IMR-90 (cell line): ENCODE data around the gene RECQL5. TPM values are rescaled to one million over a fixed set of nuclear protein-coding genes. Genes with fewer than 3 reads are reported as not detected.

Experiments used
- ATAC-seq: fragments of 200-7000 bp; cut with Tn5 transposase; 2 replicates; pipeline ENCODE4 v1.9.1; 2020; ENCODE audit warnings: low read depth, mild to moderate bottlenecking, moderate library complexity
- BruUV-seq: library from RNA; stranded (reverse); fragments of 400-500 nt; replicated peaks from 2 replicates; lab custom pipeline; 2021; lab: Mats Ljungman, UMichigan
- CTCF ChIA-PET: fragments of 300-600 bp; formaldehyde crosslinking; extraction: SDS; loops from one replicate; lab custom pipeline; 2021; ENCODE audit warnings: antibody characterized with exemption; lab: Yijun Ruan, JAX
- POLR2A ChIA-PET: fragments of 300-600 bp; sonication (Branson Sonifier 250); formaldehyde crosslinking; loops from one replicate; lab custom pipeline; 2022; ENCODE audit warnings: antibody characterized with exemption; ENCODE audit not compliant: unreplicated experiment; lab: Charles Lee
- DNase-seq: peaks from one replicate; pipeline ENCODE4 v3.0.0; 2013
- H2AFZ ChIP-seq: replicated peaks from 2 replicates; pipeline ENCODE3; 2013; ENCODE audit warnings: low read length, mild to moderate bottlenecking; ENCODE audit not compliant: poor library complexity
- H2AK5ac ChIP-seq: 2 replicates; pipeline ENCODE4 v1.6.1; 2013; ENCODE audit warnings: low read depth, low read length, inconsistent platforms
- H2AK9ac ChIP-seq: replicated peaks from 2 replicates; pipeline ENCODE3; 2013; ENCODE audit warnings: mild to moderate bottlenecking, low read depth, low read length, moderate library complexity; ENCODE audit not compliant: poor library complexity
- H2BK120ac ChIP-seq: 2 replicates; pipeline ENCODE4 v1.6.1; 2013; ENCODE audit warnings: low read depth, low read length, inconsistent platforms
- H2BK15ac ChIP-seq: 3 replicates; pipeline ENCODE4 v1.6.1; 2013; ENCODE audit warnings: low read depth, low read length, inconsistent platforms
- H2BK20ac ChIP-seq: 2 replicates; pipeline ENCODE4 v1.6.1; 2013; ENCODE audit warnings: low read depth, mild to moderate bottlenecking, inconsistent platforms, low read length, moderate library complexity
- H2BK5ac ChIP-seq: 2 replicates; pipeline ENCODE4 v1.6.1; 2013; ENCODE audit warnings: mild to moderate bottlenecking, low read depth, low read length, inconsistent platforms; ENCODE audit not compliant: poor library complexity, severe bottlenecking
- H3K14ac ChIP-seq: replicated peaks from 2 replicates; pipeline ENCODE4 v1.6.1; 2013; ENCODE audit warnings: low read depth, low read length, inconsistent platforms
- H3K18ac ChIP-seq: 2 replicates; pipeline ENCODE4 v1.6.1; 2013; ENCODE audit warnings: low read depth, low read length, control low read depth
- H3K23ac ChIP-seq: 2 replicates; pipeline ENCODE4 v1.6.1; 2013; ENCODE audit warnings: low read depth, low read length, inconsistent platforms
- H3K27ac ChIP-seq: 2 replicates; pipeline ENCODE4 v1.5.1; 2013; ENCODE audit warnings: mild to moderate bottlenecking, control low read depth, low read length; ENCODE audit not compliant: insufficient read depth
- H3K27me3 ChIP-seq: 2 replicates; pipeline ENCODE4 v1.6.1; 2013; ENCODE audit warnings: low read length; ENCODE audit not compliant: control insufficient read depth, insufficient read depth
- H3K36me3 ChIP-seq: 2 replicates; pipeline ENCODE4 v1.6.1; 2013; ENCODE audit warnings: low read length, mixed read lengths; ENCODE audit not compliant: control insufficient read depth, insufficient read depth
- H3K4ac ChIP-seq: 2 replicates; pipeline ENCODE4 v1.6.1; 2013; ENCODE audit warnings: low read depth, low read length, inconsistent platforms
- H3K4me1 ChIP-seq: 2 replicates; pipeline ENCODE4 v1.6.1; 2013; ENCODE audit warnings: low read length, mixed read lengths; ENCODE audit not compliant: control insufficient read depth, insufficient read depth
- H3K4me2 ChIP-seq: 2 replicates; pipeline ENCODE4 v1.6.1; 2013; ENCODE audit warnings: low read depth, mild to moderate bottlenecking, control low read depth, low read length, moderate library complexity
- H3K4me3 ChIP-seq: 2 replicates; pipeline ENCODE4 v1.5.1; 2013; ENCODE audit warnings: low read depth, mild to moderate bottlenecking, control low read depth, low read length, moderate library complexity; ENCODE audit not compliant: insufficient read depth
- H3K56ac ChIP-seq: 2 replicates; pipeline ENCODE4 v1.6.1; 2013; ENCODE audit warnings: low read length, inconsistent platforms; ENCODE audit not compliant: insufficient read depth; ENCODE audit errors: extremely low read depth
- H3K79me1 ChIP-seq, 2 experiments: 2 replicates each; pipeline ENCODE4 v1.6.1; 2013; ENCODE audit warnings: low read length in 2 of 2, inconsistent platforms in 1 of 2, low read depth in 1 of 2
- H3K9ac ChIP-seq: 2 replicates; pipeline ENCODE4 v1.6.1; 2013; ENCODE audit warnings: low read depth, low read length, control low read depth
- H3K9me1 ChIP-seq: 2 replicates; pipeline ENCODE4 v1.6.1; 2013; ENCODE audit warnings: low read length, inconsistent platforms; ENCODE audit not compliant: insufficient read depth
- H3K9me3 ChIP-seq: 2 replicates; pipeline ENCODE4 v1.6.1; 2013; ENCODE audit warnings: low read length; ENCODE audit not compliant: control insufficient read depth, insufficient read depth
- H4K20me1 ChIP-seq: 2 replicates; pipeline ENCODE4 v1.6.1; 2013; ENCODE audit warnings: low read length, inconsistent platforms; ENCODE audit not compliant: insufficient read depth
- H4K5ac ChIP-seq: 2 replicates; pipeline ENCODE4 v1.6.1; 2013; ENCODE audit warnings: mild to moderate bottlenecking, low read depth, low read length, control low read depth
- H4K8ac ChIP-seq, 2 experiments: 2 replicates each; pipeline ENCODE4 v1.6.1; 2013; ENCODE audit warnings: low read depth in 2 of 2, low read length in 2 of 2, control low read depth in 1 of 2, inconsistent platforms in 1 of 2
- H4K91ac ChIP-seq: 2 replicates; pipeline ENCODE4 v1.6.1; 2013; ENCODE audit warnings: low read depth, low read length, inconsistent platforms; ENCODE audit not compliant: insufficient read depth
- CHD1 ChIP-seq: IDR thresholded peaks from 2 replicates; pipeline ENCODE4 v1.6.1; 2012; ENCODE audit warnings: low read depth, low read length, improper control_type of control experiment
- CTCF ChIP-seq: conservative IDR thresholded peaks from 2 replicates; pipeline ENCODE4 v1.5.1; 2012; ENCODE audit warnings: mild to moderate bottlenecking, low read depth, low read length, improper control_type of control experiment
- MAFK ChIP-seq: IDR thresholded peaks from 2 replicates; pipeline ENCODE4 v1.6.1; 2012; ENCODE audit warnings: low read depth, low read length, improper control_type of control experiment
- MAZ ChIP-seq: IDR thresholded peaks from 2 replicates; pipeline ENCODE4 v1.6.1; 2012; ENCODE audit warnings: low read depth, mild to moderate bottlenecking, low read length, improper control_type of control experiment, moderate library complexity, borderline replicate concordance
- NFE2L2 ChIP-seq: fragments of 150-350 bp; IDR thresholded peaks from 2 replicates; pipeline ENCODE4 v1.6.1; 2016; ENCODE audit warnings: low read depth, mild to moderate bottlenecking, low read length
- RAD21 ChIP-seq: IDR thresholded peaks from 2 replicates; pipeline ENCODE4 v1.6.1; 2012; ENCODE audit warnings: low read length, improper control_type of control experiment
- RFX5 ChIP-seq: IDR thresholded peaks from 2 replicates; pipeline ENCODE4 v1.8.0; 2012; ENCODE audit warnings: low read depth, mild to moderate bottlenecking, low read length, moderate library complexity
- SMC3 ChIP-seq: fragments of 150-350 bp; IDR thresholded peaks from 2 replicates; pipeline ENCODE4 v1.6.1; 2016; ENCODE audit warnings: low read depth, mild to moderate bottlenecking, antibody characterized with exemption, low read length, moderate library complexity
- WGBS, 2 experiments: methylation state at CpG; one replicate each; pipeline versions ENCODE4 v1.1.5 to v1.1.7; 2013; ENCODE audit warnings: missing lambda C conversion rate in 2 of 2; ENCODE audit not compliant: insufficient read length in 1 of 2; ENCODE audit errors: extremely low coverage in 2 of 2; 5-methylcytosine and 5-hydroxymethylcytosine counted together
- dilution Hi-C: fragments of 300-500 bp; cut with HindIII; formaldehyde crosslinking; loops from one replicate; pipeline ENCODE4 v1.14.3; 2018; ENCODE audit warnings: low sequenced_read_pairs; ENCODE audit not compliant: unreplicated experiment
- in situ Hi-C: fragments of 300-500 bp; cut with MboI; formaldehyde crosslinking; loops from 3 replicates; pipeline ENCODE4 v1.14.3; 2019; ENCODE audit warnings: low sequenced_read_pairs, inconsistent platforms, mixed read lengths
- intact Hi-C: fragments of 100-400 bp; cut with micrococcal nuclease; formaldehyde crosslinking; loops from 2 replicates; pipeline ENCODE4 v1.10.0; 2022
- polyA plus RNA-seq, 3 experiments: library from polyadenylated mRNA; depleted of rRNA; stranded (reverse); fragments of >200 nt; gene quantifications; 2 replicates each; pipeline ENCODE4 v1.2.3, GENCODE V29; 2012; ENCODE audit warnings: low replicate concordance in 1 of 3
- total RNA-seq: library from RNA; depleted of rRNA; stranded (reverse); fragments of >200 nt; gene quantifications from 2 replicates; pipeline ENCODE4 v1.2.3, GENCODE V29; 2012

The RECQL5 gene
- total and polyA plus RNA-seq, 2 of the 4 experiments (the other 2 are of a cell fraction), result 7.3 to 23.7 TPM

GRCh38 chr17:75589012-75589918 lies 77.7 kb downstream of the RECQL5 start:
- WGBS, 2 experiments, result 7% methylated on average over 16 of the region's 100 CpGs; no CpG with 5 or more reads in 1 of the 2 experiments
- no TSS peak for BruUV-seq
- Histone ChIP-seq H2AFZ (peak overlapping the region; percentile 99), H3K4me2 (peak overlapping the region; percentile 72), H2BK5ac (no peak overlapping the region), H3K9me3 (peaks cover 2% of the 10 kb centered on the region; the same call in 1 of the 2 replicates), H3K9me1 (no peaks in the 10 kb centered on the region), H3K56ac (no peak overlapping the region), H3K18ac (peak overlapping the region; percentile 8; the same call in 1 of the 2 replicates), H3K27me3 (peaks cover 29% of the 10 kb centered on the region), H3K79me1 (no peaks in the 10 kb centered on the region), H3K14ac (peak overlapping the region; percentile 89), H2AK5ac (peak overlapping the region; percentile 50), H4K20me1 (no peaks in the 10 kb centered on the region; the same call in 1 of the 2 replicates), H2AK9ac (peak overlapping the region; percentile 95), H3K27ac (peak overlapping the region; percentile 20; the same call in 1 of the 2 replicates), H3K4ac (peak overlapping the region; percentile 86), H2BK20ac (no peak overlapping the region), H3K9ac (peak overlapping the region; percentile 67), H2BK15ac (no peak overlapping the region; the same call in 2 of the 3 replicates), H3K23ac (peak overlapping the region; percentile 66; the same call in 1 of the 2 replicates), H2BK120ac (peak overlapping the region; percentile 64; the same call in 1 of the 2 replicates), H4K5ac (peak overlapping the region; percentile 89), H4K91ac (peak overlapping the region; percentile 46), H3K4me3 (peak overlapping the region; percentile 59), H3K36me3 (no peaks in the 10 kb centered on the region), H3K4me1 (no peaks in the 10 kb centered on the region), H4K8ac (peak overlapping the region; percentile 89 to 95)
- dilution Hi-C loops, result no loop called here
- CTCF ChIA-PET, result no interaction called here
- TF ChIP-seq MAZ (peak; percentile 83), RAD21 (peak; percentile 32), SMC3 (peak; percentile 29; the same call in 1 of the 2 replicates), CHD1 (no peak), NFE2L2 (no peak), MAFK (no peak), RFX5 (no peak), CTCF (peak; percentile 64)
- peak; percentile 64 for DNase-seq
- POLR2A ChIA-PET, result no interaction called here
- ATAC-seq, result peak; percentile 97
- intact Hi-C loops, result loop anchor here (1.0 to 2.0 kb wide), 3 partner anchors 41 to 163 kb away; partner anchors contain the start of gene TSEN54
- in situ Hi-C loops, result no loop called here
